ENCODE data around the gene RNF126. TPM values are rescaled to one million over a fixed set of nuclear protein-coding genes. Genes with fewer than 3 reads are reported as not detected.

The RNF126 gene
- total and polyA plus RNA-seq, 2 experiments from 2014 or later, result 95.7 to 112 TPM

- Histone ChIP-seq H3K79me2 (replicated peaks; ENCODE audit: insufficient read depth) (no peaks in the 10 kb centered on the region), H3K27me3 (ENCODE audit: insufficient read depth) (no peaks in the 10 kb centered on the region), H3K4me2 (no peak overlapping the region), H3K9me2 (ENCODE audit: insufficient read depth) (no peaks in the 10 kb centered on the region), H3K36me3 (ENCODE audit: insufficient read depth) (no peaks in the 10 kb centered on the region), H4K20me1 (replicated peaks; ENCODE audit: insufficient read depth) (peaks cover 4% of the 10 kb centered on the region), H3K4me1 (ENCODE audit: insufficient read depth) (no peaks in the 10 kb centered on the region), H3K4me3 (no peak overlapping the region), H3F3A (replicated peaks; ENCODE audit: low read depth) (no peaks in the 10 kb centered on the region), H3K27ac (ENCODE audit: low read depth) (no peak overlapping the region), H2AFZ (no peak overlapping the region)
- H3K4me1 Mint-ChIP-seq, result peaks cover 6% of the 10 kb centered on the region
- no peaks in the 10 kb centered on the region for H3K9me3 Mint-ChIP-seq
- H3K27me3 Mint-ChIP-seq (ENCODE audit: insufficient read depth, low read depth, poor library complexity), result peaks cover 17% of the 10 kb centered on the region
- peaks cover 20% of the 10 kb centered on the region for H3K36me3 Mint-ChIP-seq (ENCODE audit: low read depth)
- ATAC-seq (no peak), DNase-seq (ENCODE audit: low spot score) (no peak)
- TF ChIP-seq STAT1 (IDR thresholded peaks at IDR 0.05; ENCODE audit: unreplicated experiment), result no peak
- TF ChIP-seq CTCF (conservative IDR thresholded peaks at IDR 0.05; ENCODE audit: low read depth in 2 of 2), result no peak
- no peak for TF ChIP-seq ETS1 (IDR thresholded peaks at IDR 0.05)
- TF ChIP-seq NANOG (IDR thresholded peaks at IDR 0.05; ENCODE audit: borderline replicate concordance), result no peak
- no peak for TF ChIP-seq POLR2AphosphoS5 (IDR thresholded peaks at IDR 0.05; ENCODE audit: low read depth)
- no peak for TF ChIP-seq ZNF462 (CRISPR knock-in tag; IDR thresholded peaks at IDR 0.05)
- no peak for TF ChIP-seq ZNF114 (CRISPR knock-in tag; IDR thresholded peaks at IDR 0.05)
- H3K27ac Mint-ChIP-seq, result no peak overlapping the region
- H3K4me3 Mint-ChIP-seq, result no peak overlapping the region; the same call in 2 of the 3 replicates
Observed at GRCh38 chr19:613732-614567, 49.1 kb downstream of the RNF126 start.
